OCI-LY7 (cell line): Measurements from ENCODE around the gene ZSCAN4. TPM values are rescaled to one million over a fixed set of nuclear protein-coding genes. Genes with fewer than 3 reads are reported as not detected.

Experiments
- BruUV-seq: library from RNA; stranded (reverse); fragments of 400-500 nt; replicated peaks from 2 replicates; lab custom pipeline; 2021; lab: Mats Ljungman, UMichigan
- CTCF ChIA-PET: fragments of 300-600 bp; sonication (Branson Sonifier 250); formaldehyde crosslinking; loops from one replicate; lab custom pipeline; 2022; ENCODE audit warnings: antibody characterized with exemption; ENCODE audit not compliant: unreplicated experiment; lab: Charles Lee
- POLR2A ChIA-PET: fragments of 300-600 bp; sonication (Branson Sonifier 250); formaldehyde crosslinking; loops from one replicate; lab custom pipeline; 2022; ENCODE audit warnings: antibody characterized with exemption; lab: Charles Lee
- DNase-seq: peaks from one replicate; pipeline ENCODE4 v3.0.0-alpha.2; 2015; ENCODE audit warnings: low spot score
- H2AFZ ChIP-seq: fragments of 200-600 bp; sonication (generic), shearing (Covaris generic); 2 replicates; pipeline ENCODE4 v1.6.1; 2014; ENCODE audit warnings: mild to moderate bottlenecking, antibody characterized with exemption, low read length, moderate library complexity
- H3K27ac ChIP-seq: fragments of 200-600 bp; sonication (generic); 2 replicates; pipeline ENCODE4 v1.5.1; 2014; ENCODE audit warnings: mixed run types, low read depth, mild to moderate bottlenecking, moderate library complexity, low read length, inconsistent platforms; ENCODE audit not compliant: poor library complexity, severe bottlenecking
- H3K36me3 ChIP-seq: fragments of 200-600 bp; sonication (generic); 2 replicates; pipeline ENCODE4 v1.6.1; 2014; ENCODE audit warnings: mild to moderate bottlenecking, antibody characterized with exemption, low read length, moderate library complexity, mixed read lengths; ENCODE audit not compliant: insufficient read depth
- H3K4me1 ChIP-seq: fragments of 200-600 bp; sonication (generic); 2 replicates; pipeline ENCODE4 v1.5.1; 2014; ENCODE audit warnings: mild to moderate bottlenecking, low read length; ENCODE audit not compliant: insufficient read depth, poor library complexity, severe bottlenecking
- H3K4me2 ChIP-seq: fragments of 200-600 bp; sonication (generic); 2 replicates; pipeline ENCODE4 v1.6.1; 2014; ENCODE audit warnings: mild to moderate bottlenecking, low read length
- H3K4me3 ChIP-seq: fragments of 200-600 bp; sonication (generic); 2 replicates; pipeline ENCODE4 v1.5.1; 2014; ENCODE audit warnings: mild to moderate bottlenecking, low read depth, low read length; ENCODE audit not compliant: poor library complexity, severe bottlenecking
- H3K79me2 ChIP-seq: fragments of 200-600 bp; sonication (generic); 2 replicates; pipeline ENCODE4 v1.6.1; 2016; ENCODE audit warnings: low read depth, mild to moderate bottlenecking, low read length, moderate library complexity, mixed read lengths; ENCODE audit not compliant: insufficient read depth
- H3K9me2 ChIP-seq: fragments of 200-600 bp; sonication (generic); 2 replicates; pipeline ENCODE4 v1.6.1; 2016; ENCODE audit warnings: mild to moderate bottlenecking, low read length, mixed read lengths; ENCODE audit not compliant: insufficient read depth
- H3K9me3 ChIP-seq: fragments of 200-600 bp; sonication (generic); 2 replicates; pipeline ENCODE4 v1.6.1; 2014; ENCODE audit warnings: mild to moderate bottlenecking, mixed run types, low read length, mixed read lengths
- H4K20me1 ChIP-seq: fragments of 200-600 bp; sonication (generic); 2 replicates; pipeline ENCODE4 v1.6.1; 2014; ENCODE audit warnings: mild to moderate bottlenecking, antibody characterized with exemption, low read length, moderate library complexity, mixed read lengths; ENCODE audit not compliant: insufficient read depth
- EZH2phosphoT487 ChIP-seq: fragments of 200-600 bp; sonication (generic); IDR thresholded peaks from 2 replicates; pipeline ENCODE4 v1.6.1; 2018; ENCODE audit warnings: low read depth, borderline replicate concordance, mild to moderate bottlenecking, mixed run types, antibody characterized with exemption, low read length, moderate library complexity, mixed read lengths
- intact Hi-C: fragments of 100-400 bp; cut with micrococcal nuclease; formaldehyde crosslinking; loops from one replicate; pipeline ENCODE4 v1.10.0; 2022; ENCODE audit not compliant: unreplicated experiment
- total RNA-seq, 2 experiments: library from RNA; depleted of rRNA in 1 of 2; stranded (reverse); fragments of >200 nt in 1 of 2; shearing (Covaris generic) in 1 of 2; gene quantifications; 2 replicates each; pipeline ENCODE4 v1.2.3, GENCODE V29; 2014 to 2022
- TF ChIP-seq, protein P1 (sequence below): fragments of 200-600 bp; sonication (generic); conservative IDR thresholded peaks from 2 replicates; pipeline ENCODE4 v1.5.1; 2014; ENCODE audit warnings: mild to moderate bottlenecking, antibody characterized with exemption, low read length, moderate library complexity, mixed read lengths

ZSCAN4 gene
- total RNA-seq, 2 experiments from 2014 or later, result not detected

DNA sequence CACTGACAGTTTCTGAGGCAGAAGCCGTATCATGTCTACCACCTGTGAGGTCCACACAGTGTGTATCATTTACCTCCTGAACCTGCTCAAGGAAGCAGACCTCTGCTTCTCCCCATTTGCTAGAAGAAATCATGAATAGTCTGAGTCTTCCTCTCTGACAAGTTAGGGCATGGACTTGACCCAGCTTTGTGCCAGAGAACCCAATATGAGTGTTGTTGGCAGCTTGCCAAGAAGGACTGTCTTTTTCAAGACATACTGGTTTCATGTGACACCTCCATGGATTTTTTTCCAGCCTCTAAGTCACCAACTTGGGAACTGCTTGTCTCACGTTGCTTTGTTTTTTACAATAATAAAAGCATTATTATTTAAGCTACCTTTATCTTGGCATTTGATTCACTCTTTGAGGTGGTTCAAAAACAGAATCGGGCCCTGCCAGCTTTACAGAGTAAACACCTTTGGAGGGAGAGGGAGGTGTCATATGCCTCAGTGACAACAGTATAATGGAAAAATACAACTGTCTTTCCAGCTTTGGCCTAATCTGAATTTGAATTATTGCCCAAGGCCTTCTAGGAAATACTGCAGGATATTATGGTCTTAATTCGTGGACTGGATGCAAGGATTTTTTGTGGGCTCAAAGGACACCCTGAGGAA is 26.2 kb upstream of the ZSCAN4 start:
- peaks cover 11% of the 10 kb centered on the region; the same call in 1 of the 2 replicates for H3K9me3 ChIP-seq
- CTCF ChIA-PET, result no interaction called here
- TF ChIP-seq EZH2phosphoT487, result no peak
- TF ChIP-seq, protein P1, sequence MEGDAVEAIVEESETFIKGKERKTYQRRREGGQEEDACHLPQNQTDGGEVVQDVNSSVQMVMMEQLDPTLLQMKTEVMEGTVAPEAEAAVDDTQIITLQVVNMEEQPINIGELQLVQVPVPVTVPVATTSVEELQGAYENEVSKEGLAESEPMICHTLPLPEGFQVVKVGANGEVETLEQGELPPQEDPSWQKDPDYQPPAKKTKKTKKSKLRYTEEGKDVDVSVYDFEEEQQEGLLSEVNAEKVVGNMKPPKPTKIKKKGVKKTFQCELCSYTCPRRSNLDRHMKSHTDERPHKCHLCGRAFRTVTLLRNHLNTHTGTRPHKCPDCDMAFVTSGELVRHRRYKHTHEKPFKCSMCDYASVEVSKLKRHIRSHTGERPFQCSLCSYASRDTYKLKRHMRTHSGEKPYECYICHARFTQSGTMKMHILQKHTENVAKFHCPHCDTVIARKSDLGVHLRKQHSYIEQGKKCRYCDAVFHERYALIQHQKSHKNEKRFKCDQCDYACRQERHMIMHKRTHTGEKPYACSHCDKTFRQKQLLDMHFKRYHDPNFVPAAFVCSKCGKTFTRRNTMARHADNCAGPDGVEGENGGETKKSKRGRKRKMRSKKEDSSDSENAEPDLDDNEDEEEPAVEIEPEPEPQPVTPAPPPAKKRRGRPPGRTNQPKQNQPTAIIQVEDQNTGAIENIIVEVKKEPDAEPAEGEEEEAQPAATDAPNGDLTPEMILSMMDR, result no peak
- H3K79me2 ChIP-seq, result no peaks in the 10 kb centered on the region
- no peaks in the 10 kb centered on the region for H3K9me2 ChIP-seq
- no peak overlapping the region for H3K4me3 ChIP-seq
- intact Hi-C loops, result no loop called here
- POLR2A ChIA-PET, result interaction anchor here (0.6 kb wide), 1 partner anchor 655 kb away, joined by 4 read pairs; no protein-coding TSS in a partner anchor
- H2AFZ ChIP-seq, result no peak overlapping the region
- DNase-seq, result no peak
- H3K4me1 ChIP-seq, result no peaks in the 10 kb centered on the region
- H3K4me2 ChIP-seq, result no peak overlapping the region
- peaks cover 55% of the 10 kb centered on the region for H3K36me3 ChIP-seq
- H4K20me1 ChIP-seq, result no peaks in the 10 kb centered on the region
- BruUV-seq, result no TSS peak
- H3K27ac ChIP-seq, result no peak overlapping the region

DNA sequence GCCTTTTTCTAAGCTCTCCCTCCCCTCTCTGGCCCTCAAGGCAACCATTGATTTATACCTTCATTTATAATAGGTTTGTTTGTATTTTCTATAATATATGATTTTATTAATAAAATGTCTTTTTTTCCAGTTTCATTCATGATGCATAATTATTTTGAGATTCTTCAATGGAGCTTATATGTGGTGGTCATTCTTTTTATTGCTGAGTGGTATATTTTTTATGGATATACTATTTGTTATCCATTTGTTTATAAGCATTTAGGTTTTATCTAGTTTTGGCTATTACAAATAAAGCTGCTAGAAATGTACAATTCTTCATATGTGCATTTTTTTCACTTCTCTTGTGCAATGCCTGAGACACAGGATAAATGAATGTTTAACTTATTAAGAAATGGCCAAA is 25.0 kb upstream of the ZSCAN4 start:
- POLR2A ChIA-PET, result no interaction called here
- peaks cover 45% of the 10 kb centered on the region for H3K36me3 ChIP-seq
- H3K9me3 ChIP-seq, result peaks cover 4% of the 10 kb centered on the region; the same call in 1 of the 2 replicates

More for the DNA sequence above, 25.0 kb upstream of the ZSCAN4 start:
- intact Hi-C loops, result no loop called here
- Histone ChIP-seq H4K20me1 (no peaks in the 10 kb centered on the region), H3K27ac (no peak overlapping the region), H2AFZ (no peak overlapping the region), H3K4me3 (no peak overlapping the region), H3K9me2 (no peaks in the 10 kb centered on the region), H3K79me2 (no peaks in the 10 kb centered on the region), H3K4me1 (no peaks in the 10 kb centered on the region), H3K4me2 (no peak overlapping the region)
- TF ChIP-seq EZH2phosphoT487, result no peak
- TF ChIP-seq, protein P1, result no peak
- BruUV-seq, result no TSS peak
- CTCF ChIA-PET, result no interaction called here
- no peak for DNase-seq
